Parathyroid adenoma (tissue), 2 donors: ENCODE data around the gene BAHCC1.

Experiments used
- H2AFZ ChIP-seq: fragments of 300-600 bp; sonication (generic); one replicate; pipeline ENCODE4 v1.7.0; 2017; ENCODE audit warnings: antibody characterized with exemption, mild to moderate bottlenecking
- H3K27ac ChIP-seq: fragments of 300-600 bp; sonication (generic); one replicate; pipeline ENCODE4 v1.7.0; 2017
- H3K27me3 ChIP-seq: fragments of 300-600 bp; sonication (generic); one replicate; pipeline ENCODE4 v1.7.0; 2017; ENCODE audit warnings: low read length; ENCODE audit not compliant: control insufficient read depth, insufficient read depth
- H3K36me3 ChIP-seq: fragments of 300-600 bp; sonication (generic); one replicate; pipeline ENCODE4 v1.7.0; 2017; ENCODE audit warnings: low read length; ENCODE audit not compliant: control insufficient read depth, insufficient read depth
- H3K4me1 ChIP-seq: fragments of 300-600 bp; sonication (generic); one replicate; pipeline ENCODE4 v1.7.0; 2017; ENCODE audit warnings: control low read depth
- H3K4me2 ChIP-seq: fragments of 300-600 bp; sonication (generic); one replicate; pipeline ENCODE4 v1.7.0; 2017; ENCODE audit warnings: low read length
- H3K4me3 ChIP-seq: fragments of 300-600 bp; sonication (generic); one replicate; pipeline ENCODE4 v1.7.0; 2017; ENCODE audit warnings: low read depth, low read length
- H3K79me2 ChIP-seq: fragments of 300-600 bp; sonication (generic); one replicate; pipeline ENCODE4 v1.7.0; 2017; ENCODE audit warnings: control low read depth
- H3K9ac ChIP-seq: fragments of 300-600 bp; sonication (generic); one replicate; pipeline ENCODE4 v1.7.0; 2017; ENCODE audit warnings: mild to moderate bottlenecking
- H3K9me3 ChIP-seq: fragments of 300-600 bp; sonication (generic); one replicate; pipeline ENCODE4 v1.7.0; 2017; ENCODE audit warnings: low read length; ENCODE audit not compliant: control insufficient read depth
- CTCF ChIP-seq: fragments of 300-600 bp; sonication (generic); IDR thresholded peaks from one replicate; pipeline ENCODE4 v1.7.0; 2017; ENCODE audit warnings: antibody characterized with exemption, mild to moderate bottlenecking
- donor health status: primary hyperparathyroidism.

The BAHCC1 gene

GRCh38 chr17:81413497-81414135, 18.4 kb downstream of the BAHCC1 start:
- Histone ChIP-seq H3K9ac (no peak overlapping the region), H3K27me3 (no peaks in the 10 kb centered on the region), H3K9me3 (no peaks in the 10 kb centered on the region)

GRCh38 chr17:81414756-81415516, 19.7 kb downstream of the BAHCC1 start:
- peaks cover 4% of the 10 kb centered on the region for H3K4me1 ChIP-seq
- H3K4me3 ChIP-seq, result no peak overlapping the region
- no peaks in the 10 kb centered on the region for H3K36me3 ChIP-seq
- no peak overlapping the region for H3K27ac ChIP-seq
- no peaks in the 10 kb centered on the region for H3K27me3 ChIP-seq
- H3K79me2 ChIP-seq, result peaks cover 18% of the 10 kb centered on the region
- no peak overlapping the region for H3K4me2 ChIP-seq
- TF ChIP-seq CTCF, result no peak
- H3K9ac ChIP-seq, result no peak overlapping the region
- no peak overlapping the region for H2AFZ ChIP-seq
- H3K9me3 ChIP-seq, result no peaks in the 10 kb centered on the region

More at GRCh38 chr17:81413497-81414135, 18.4 kb downstream of the BAHCC1 start:
- Histone ChIP-seq H3K36me3 (no peaks in the 10 kb centered on the region), H3K4me2 (no peak overlapping the region), H2AFZ (no peak overlapping the region), H3K4me3 (no peak overlapping the region), H3K27ac (no peak overlapping the region), H3K79me2 (peaks cover 24% of the 10 kb centered on the region), H3K4me1 (no peaks in the 10 kb centered on the region)
- no peak for TF ChIP-seq CTCF

GRCh38 chr17:81415681-81416080, 20.4 kb downstream of the BAHCC1 start:
- Histone ChIP-seq H2AFZ (no peak overlapping the region), H3K4me1 (peaks cover 6% of the 10 kb centered on the region), H3K36me3 (no peaks in the 10 kb centered on the region), H3K4me3 (no peak overlapping the region), H3K79me2 (peaks cover 13% of the 10 kb centered on the region), H3K4me2 (no peak overlapping the region), H3K27ac (no peak overlapping the region), H3K9me3 (no peaks in the 10 kb centered on the region), H3K9ac (no peak overlapping the region), H3K27me3 (no peaks in the 10 kb centered on the region)
- no peak for TF ChIP-seq CTCF

- Histone ChIP-seq H3K4me2 (no peak overlapping the region), H2AFZ (no peak overlapping the region), H3K27me3 (no peaks in the 10 kb centered on the region), H3K27ac (no peak overlapping the region), H3K36me3 (no peaks in the 10 kb centered on the region), H3K79me2 (peaks cover 10% of the 10 kb centered on the region), H3K4me3 (no peak overlapping the region), H3K9me3 (no peaks in the 10 kb centered on the region), H3K4me1 (peaks cover 6% of the 10 kb centered on the region), H3K9ac (no peak overlapping the region)
- no peak for TF ChIP-seq CTCF
Observed at GRCh38 chr17:81416612-81417011, 21.4 kb downstream of the BAHCC1 start.
